HTERT RPE-1 (cell line): Measurements from ENCODE around the gene SLC13A2.

Experiments
- in situ Hi-C: fragments of 300-500 bp; cut with MboI; formaldehyde crosslinking; loops from 4 replicates; pipeline ENCODE4 v1.14.3; 2020; ENCODE audit warnings: low sequenced_read_pairs

SLC13A2 gene

DNA sequence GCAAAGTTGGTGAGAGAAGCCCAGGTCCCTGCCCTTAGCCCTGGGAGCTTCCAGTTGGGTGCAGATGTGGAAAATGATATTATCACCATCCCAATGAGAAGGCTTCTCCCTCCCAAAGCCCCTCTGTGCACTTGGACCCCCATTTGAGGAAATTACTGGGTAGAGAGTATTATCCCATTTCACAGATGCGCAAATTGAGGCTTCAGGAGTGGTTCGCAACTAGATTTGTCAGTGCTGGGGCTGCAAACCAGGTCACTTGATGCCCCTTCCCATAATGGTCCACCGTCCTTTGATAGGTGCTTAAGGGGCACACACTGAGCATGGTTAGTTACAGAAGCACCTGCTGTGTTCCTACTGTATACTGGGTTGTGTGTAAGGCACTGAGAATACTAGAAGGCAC lies 18.4 kb downstream of the SLC13A2 start:
- in situ Hi-C loops, result no loop called here

DNA sequence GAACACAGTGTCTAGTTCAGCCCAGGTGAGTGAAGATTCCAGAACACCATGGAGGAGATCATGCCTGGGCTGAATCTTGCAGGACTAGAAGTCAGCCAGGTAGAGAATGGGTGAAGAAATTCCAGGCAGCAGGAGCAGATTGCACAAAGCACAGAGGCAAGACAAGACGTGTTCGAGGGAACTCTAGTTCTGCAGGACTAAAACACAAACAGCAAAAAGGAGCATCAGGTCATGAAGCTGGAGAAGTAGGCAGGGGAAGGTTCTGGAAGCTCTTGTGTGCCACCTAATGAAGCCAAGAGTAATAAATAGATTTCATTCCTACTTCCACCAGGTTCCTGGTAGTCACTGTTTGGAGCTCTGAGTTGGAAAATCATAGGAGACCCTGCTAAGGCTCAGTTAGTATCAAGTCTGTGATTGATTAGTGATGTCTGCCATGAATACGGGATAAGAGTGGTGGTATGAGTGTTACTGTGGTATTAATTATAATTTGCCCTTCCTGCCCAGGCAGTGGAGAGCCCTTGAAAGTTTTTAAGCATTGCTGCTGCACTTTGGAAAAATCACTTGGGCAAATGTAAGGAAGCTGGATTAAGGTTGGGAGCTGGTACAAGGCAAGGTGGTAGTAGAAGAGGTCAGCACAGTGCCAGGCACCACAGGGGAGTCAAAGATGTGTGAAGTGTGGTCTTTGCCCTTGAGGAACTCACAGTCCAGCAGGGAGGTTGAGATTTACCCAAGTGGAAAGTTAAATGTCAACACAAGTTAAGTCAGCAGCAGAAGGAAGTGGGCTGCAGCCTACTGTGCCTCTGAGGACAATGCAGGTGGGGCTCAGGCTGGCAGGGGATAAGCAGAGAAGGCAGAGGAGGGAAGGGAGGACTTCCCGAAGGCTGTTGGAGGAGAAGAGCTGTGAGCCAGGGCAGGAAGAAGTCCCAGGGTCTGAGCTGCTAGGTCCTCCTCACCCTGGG lies 19.2 kb downstream of the SLC13A2 start:
- in situ Hi-C loops, result no loop called here

DNA sequence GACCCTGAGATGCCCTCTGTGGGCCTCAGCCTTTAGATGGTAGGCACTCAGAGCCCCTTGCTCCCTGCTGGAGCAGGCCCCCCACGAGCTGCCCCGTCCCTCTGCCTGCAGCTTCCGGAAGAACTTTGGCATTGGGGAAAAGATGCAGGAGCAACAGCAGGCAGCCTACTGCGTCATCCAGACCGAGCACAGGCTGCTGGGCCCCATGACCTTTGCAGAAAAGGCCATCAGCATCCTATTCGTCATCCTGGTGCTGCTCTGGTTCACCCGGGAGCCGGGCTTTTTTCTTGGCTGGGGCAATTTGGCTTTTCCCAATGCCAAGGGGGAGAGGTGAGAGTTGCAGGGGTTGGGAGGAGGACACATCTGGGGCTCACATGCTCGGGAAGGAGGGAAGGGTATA lies 20.0 kb downstream of the SLC13A2 start:
- in situ Hi-C loops, result no loop called here

DNA sequence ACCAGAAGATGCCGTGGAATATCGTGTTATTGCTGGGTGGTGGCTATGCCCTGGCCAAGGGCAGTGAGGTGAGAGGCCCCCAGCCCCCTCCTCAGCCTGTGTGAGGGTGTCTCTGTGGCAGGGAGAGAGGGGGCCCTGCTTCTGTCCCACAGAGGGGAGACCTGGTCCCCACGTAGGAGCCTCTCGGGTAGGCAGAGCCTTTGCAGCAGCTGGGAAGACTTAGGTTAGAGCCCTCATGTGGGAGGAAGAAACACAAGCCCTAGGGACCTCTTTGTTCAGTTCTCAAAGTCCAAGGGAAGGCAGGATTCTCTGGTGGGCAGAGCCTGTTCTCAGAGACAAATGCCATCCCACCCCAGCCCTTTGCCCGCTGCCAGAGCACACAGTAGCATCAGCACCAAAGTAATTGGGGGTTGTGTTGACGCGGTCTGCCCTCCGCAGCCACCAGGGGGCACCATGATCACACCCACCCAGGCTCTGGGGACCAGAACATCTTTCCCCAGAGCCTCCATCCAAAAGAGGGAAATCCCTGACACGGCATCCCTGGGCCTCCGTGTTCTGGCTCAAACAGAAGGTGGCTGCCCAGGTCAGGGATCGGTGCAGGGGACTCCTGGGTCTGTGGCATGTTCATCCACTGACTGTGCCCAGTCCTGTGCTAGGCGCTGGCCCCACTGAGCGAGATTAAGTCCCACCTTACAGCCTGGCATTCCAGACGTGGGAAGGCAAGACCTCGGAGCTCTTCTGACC lies 21.2 kb downstream of the SLC13A2 start:
- in situ Hi-C loops, result no loop called here

DNA sequence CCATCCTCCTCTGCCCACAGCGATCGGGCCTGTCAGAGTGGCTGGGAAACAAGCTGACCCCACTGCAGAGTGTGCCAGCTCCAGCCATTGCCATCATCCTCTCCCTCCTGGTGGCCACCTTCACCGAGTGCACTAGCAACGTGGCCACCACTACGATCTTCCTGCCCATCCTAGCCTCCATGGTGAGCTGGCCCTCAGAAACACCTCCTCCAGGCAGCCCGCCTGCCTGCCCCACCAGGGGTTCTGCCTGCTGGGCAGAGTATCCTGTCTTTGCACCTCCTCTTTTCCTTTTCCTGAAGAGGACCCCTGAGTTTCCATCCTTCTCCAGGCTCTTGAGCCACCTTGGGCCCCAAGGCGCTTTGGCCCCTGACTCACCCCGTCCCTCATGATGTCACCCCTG lies 22.2 kb downstream of the SLC13A2 start:
- in situ Hi-C loops, result no loop called here

DNA sequence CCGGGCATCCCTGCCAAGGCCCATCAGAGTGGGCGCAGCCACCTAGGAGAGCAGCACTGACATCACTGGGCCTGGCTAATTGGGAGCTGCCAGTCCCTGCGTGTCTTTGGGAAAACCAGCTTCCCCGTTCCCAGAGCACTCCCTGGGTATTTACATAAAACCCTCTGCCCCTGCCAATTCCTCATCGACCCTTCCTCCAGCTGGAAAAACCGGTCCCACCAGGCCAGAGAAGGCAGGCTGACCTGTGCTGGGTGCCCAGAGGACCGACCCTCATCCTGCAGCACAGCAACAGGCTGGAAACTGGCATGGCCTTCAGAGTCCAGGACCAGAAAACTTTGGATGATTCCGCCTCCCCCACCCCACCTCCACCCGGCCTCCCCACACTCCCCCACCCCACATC lies 24.5 kb downstream of the SLC13A2 start:
- in situ Hi-C loops, result no loop called here

DNA sequence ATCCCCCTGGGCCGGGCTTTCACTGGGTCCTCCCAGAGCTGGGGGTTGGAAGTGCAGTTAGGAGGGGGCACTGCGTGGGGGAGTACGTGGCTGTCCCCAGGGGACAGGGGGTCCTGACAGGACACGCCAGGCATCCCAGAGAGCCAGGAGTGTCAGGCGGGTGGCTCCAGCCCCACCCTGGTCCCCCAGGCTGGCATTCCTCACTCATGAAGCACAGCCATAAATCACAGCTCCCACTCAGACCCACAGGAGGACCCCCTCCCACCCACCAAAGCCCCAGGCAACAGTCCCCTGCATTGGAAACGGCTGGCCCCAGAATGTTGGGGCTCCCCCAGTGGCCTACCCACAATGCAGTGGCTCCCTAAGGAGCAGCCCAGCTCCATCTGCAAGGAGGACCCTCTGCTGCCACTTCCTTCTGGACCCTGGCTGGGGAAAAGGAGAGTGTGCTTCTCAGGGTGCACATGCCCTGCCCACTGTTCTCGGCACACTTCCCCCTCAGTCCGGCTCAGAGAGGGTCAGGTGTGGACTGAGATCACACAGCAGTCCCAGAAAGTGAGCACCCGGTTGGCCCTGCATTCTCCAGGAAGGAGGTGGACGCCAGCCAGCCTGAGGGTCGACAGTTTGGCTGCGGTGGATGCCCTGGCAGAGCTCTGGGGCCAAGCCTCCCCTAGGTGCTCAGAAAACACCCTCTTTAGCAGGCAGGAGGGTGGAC lies 25.4 kb downstream of the SLC13A2 start:
- in situ Hi-C loops, result no loop called here

DNA sequence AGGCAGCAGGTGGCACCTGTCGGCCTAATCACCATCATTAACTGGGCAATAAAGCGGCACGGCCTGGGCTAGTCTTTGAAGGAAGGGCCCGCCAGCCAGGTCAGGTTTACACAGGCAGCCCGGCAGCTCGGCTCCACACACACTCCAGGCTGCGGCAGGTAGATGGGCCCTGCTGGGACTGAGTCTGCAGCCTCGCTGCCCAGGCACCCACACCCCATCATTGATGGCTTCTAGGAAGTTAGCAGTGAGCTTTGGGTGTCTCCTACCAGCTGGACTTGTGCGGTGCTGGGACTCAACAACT lies 25.9 kb downstream of the SLC13A2 start:
- in situ Hi-C loops, result no loop called here

DNA sequence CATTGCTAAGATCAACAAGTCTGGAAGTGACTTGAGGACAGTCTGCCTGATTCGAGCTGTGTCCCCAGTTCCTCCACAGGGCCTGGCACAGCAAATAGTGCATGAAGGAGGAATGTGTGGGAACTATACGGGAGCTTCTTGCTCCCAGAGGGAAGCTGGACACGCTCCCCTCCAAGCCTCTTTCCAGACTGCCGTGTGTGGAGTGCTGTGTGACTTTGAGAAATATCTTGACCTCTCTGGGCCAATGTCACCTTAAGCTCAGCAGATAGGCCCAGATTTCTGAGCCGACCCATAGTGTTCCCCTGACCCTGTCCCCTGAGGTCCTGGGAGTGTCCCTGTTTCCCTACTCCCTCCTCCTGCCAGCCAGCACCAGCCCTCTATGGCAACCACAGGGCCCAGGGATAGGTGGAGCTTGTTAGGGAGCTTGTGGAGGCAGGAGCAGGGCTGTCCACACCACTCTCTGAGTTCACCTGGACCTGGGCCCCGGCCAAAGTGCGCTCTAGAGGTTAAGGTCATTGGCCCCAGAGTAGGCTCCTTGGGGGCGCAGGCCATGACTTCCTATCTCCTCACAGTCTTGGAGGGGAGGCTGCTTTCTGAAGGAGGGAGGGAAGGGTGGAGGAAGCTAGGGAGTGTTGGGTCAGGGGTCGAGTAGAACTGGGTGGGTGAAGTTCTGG lies 26.4 kb downstream of the SLC13A2 start:
- in situ Hi-C loops, result no loop called here

DNA sequence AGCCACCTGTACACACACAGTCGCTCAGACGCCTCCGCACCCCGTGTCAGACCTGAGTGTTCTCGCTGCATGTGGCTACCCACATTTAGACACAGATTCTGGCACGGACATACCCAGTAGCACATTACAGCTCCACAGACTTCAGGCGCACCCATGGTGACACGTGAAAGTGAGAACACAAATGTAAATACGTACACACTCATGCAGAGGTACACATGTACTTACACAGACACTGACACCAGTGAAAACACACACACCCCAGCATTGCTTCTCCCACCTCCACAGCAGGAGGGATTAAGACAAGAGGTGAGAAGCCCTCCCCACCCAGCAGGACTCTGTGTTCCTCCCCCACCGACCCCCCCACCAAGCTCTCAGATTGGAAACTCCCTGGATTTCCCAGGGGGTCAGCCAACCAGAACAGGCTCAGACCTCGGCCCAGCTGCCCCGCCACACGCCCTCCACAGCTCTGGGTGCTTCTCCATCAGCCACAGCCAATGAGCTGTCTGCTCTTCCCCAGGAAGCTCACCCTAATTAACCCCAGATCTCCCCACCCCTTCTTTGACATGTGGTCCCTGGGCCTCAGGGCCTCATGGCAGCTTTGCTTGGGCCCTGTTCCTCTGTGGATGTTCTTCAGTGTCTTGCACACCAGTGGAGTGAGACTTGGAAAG lies 27.4 kb downstream of the SLC13A2 start:
- in situ Hi-C loops, result no loop called here

DNA sequence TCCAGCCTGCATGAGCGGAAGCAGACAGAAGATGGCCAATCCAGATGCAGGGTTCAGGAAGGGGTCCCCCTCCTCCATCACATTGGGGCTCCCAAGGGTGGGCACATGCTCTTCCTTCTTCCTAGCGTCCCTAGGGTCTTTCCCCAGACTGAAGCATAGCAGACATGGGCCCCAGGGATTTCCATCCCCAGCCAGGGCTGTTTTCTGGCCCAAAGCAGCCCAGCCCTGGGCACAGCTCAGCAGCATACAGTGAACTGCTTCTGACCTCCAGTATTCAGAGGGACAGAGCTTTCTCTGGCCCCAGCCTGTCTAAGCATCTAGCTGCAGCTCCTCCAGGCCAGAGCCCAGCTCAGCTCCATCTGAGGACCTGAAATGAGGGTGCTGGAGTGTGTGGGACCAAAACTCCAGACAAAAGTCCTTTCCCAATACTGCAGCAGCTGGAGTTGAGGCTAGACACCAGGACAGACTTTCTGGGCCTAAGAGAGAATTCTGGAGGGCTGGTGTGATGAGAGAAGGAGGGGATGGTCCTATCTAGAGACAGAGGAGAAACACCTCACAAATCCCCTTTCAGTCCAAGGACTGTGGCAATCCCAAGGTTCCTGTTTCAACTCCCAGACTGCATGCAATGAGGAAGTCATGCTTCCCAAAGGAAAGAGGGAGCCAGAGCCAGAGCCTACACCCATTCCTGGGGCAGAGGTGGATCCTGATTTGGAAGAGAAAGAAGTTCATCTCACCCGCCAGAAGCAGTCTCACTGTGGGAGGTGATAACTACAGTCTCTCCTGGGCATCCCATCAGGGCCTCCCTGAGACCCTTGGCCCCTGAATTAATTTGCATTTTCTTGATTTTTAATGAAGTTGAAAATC lies 28.2 kb downstream of the SLC13A2 start:
- in situ Hi-C loops, result no loop called here

DNA sequence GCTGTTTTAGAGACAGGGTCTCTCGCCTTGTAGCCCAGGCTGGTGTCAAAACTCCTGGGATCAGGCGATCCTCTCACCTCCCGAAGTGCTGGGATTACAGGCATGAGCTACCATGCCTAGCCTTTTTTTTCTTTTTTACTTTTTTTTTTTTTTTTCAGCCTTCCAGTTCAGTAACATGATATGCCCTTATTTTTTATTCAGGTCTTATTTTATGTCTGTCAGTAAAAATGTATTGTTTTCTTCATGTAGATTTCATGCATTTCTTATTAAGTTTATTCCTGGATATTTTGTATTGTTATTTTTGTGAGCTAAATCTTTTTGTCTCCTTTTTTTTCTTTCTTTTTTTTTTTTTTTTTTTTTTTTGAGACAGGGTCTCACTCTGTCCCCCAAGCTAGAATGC lies 30.0 kb downstream of the SLC13A2 start:
- in situ Hi-C loops, result no loop called here

DNA sequence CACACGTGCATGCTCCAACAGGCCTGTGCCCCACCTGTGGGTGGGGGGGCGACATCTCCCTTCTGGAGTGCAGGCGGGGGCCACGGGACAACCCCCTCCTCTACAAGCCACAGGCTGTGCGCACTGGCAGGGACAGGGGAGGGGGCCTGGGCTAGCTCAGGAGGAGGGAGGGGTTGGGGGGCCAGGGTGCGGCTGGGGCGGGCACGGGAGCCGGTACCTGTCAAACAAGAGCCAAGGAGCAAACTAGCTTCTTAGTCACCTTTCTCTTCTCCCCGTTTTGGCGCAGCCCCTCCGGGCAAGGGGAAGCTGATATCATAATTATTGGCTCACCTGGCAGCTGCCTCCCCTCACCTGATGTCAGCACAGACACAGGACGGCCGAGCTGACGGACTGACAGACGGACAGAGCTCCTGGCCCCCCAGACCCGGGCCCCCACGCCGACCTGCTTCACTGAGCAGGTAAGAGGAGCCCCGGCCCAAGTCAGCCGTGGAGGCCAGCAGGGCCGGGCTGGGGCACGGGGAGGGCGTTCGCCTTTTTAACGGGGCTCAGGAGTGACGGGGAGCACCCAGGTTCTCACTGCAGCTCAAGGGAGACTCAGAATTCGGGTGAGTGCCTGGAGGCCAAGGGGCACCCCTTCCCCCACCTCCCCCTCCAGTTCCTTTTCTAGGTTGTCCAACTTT lies 32.7 kb downstream of the SLC13A2 start, which contains the start of gene FOXN1:
TSS of gene FOXN1 (plus strand) at position 363 of the 680 bp plus-strand sequence. CDS start 17,622 bp downstream, outside the sequence.
- in situ Hi-C loops, result no loop called here

DNA sequence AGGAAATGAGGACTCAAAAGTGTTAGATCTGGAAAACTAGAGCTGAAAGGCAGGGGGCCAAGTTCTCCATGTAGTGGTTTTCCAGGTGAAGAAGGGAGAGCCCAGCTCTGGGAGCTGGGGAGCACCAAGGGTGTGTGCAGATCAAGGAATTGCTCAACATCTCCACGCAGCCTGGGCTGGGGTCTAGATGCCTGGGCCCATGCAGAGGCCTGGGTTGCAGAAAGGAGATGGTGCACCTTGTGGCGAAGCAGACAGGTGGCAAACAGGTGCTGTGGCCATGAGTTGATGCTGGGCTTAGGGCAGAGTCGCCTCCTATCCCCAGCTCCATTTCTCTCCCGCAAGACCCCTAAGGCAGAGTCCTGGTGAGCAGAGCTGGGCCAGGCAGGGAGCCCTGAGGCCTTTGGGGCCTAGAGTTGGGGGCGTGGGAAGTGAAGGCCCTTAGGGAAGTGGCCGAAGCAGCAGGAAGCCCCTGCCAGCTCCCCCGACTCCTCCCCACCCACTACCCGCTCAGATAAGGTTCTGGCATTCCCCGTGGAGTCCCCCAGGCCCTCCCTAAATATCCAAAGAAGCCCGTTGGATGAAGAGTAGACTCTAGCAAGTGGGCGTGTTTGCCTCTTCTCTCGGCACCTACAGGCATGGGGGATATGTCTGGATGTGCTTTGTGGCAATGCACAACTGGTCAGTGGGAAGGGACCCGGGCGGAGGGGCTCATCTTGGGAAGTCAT lies 33.5 kb downstream of the SLC13A2 start:
- in situ Hi-C loops, result no loop called here

DNA sequence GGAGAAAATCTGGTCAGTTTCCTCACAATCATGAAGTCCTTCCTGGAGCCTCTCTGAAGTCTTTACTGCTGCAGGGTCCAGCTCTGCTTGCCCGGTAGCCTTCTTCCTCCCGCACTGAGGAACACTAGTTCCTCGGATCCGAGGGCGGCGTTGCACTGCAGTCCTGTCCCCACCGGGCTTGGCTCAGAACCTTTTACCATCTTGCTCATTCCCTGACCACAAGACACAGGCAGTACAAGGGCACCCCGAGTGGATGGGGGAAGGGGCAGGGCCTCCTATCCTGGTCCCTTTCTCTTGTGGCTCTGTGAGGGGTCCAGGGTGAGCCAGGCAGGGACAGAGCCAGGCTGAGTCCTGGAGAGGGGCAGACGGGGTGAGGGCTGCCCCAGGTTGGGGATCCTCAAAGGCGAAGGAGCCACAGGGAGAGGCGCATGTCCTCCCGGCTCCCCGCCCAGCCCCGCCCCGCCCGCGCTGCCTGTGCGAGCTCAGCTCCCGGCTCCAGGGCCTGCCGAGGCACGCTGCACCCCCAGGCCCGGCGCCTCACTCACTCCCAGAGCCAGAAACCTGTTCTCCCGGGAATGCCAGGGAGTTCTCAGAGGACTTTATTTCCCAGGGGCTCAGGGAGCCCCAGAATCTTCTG lies 34.2 kb downstream of the SLC13A2 start:
- in situ Hi-C loops, result no loop called here

DNA sequence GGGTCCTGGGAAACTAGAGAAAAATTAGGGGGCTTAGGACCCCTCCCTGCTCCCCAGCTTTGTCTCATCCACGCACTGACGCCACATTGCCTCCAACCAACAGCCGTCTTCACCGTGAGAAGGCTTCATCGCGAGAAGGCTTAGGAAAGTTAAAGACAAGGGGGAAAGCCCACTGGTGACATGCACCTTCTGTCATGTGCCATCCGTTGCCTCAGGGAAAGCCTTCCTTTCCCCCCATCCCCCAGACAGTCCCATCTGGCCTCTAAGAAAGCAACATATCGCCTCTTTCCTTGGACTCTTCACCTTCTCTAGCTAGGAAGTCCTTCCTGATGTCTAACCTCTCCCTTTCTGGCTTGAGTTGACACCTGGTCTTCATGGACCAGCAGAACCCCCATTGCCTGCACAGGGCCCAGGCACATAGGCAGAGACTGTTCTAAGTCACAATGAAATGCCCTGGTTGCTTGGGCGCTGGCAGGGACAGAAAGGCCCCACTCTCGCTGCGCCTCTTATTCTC lies 34.8 kb downstream of the SLC13A2 start:
- in situ Hi-C loops, result no loop called here

DNA sequence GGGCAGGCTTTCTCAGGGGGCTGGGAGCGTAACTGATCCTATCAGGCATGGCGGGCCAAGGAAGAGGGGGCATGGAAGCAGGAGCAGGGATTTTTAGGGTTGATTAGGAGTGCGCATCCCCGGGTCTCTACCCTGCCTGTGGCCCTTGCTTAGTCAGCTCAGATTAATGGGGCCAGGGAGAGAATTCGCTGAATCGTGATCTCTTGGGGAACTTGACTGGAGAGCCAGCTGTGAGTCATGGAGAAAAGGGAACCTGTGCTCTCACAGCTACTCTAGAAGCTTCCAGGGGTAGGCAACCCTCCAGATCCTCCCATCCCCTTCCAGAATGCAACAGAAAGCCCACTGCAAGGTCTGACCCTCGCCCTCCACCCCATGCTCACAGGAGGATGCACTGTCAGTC lies 36.3 kb downstream of the SLC13A2 start:
- in situ Hi-C loops, result no loop called here
